Panc1 (cell line): Measurements from ENCODE around the gene BBS9. TPM values are rescaled to one million over a fixed set of nuclear protein-coding genes. Genes with fewer than 3 reads are reported as not detected.

Experiments used
- total RNA-seq: library from RNA; stranded (reverse); gene quantifications from one replicate; pipeline ENCODE4 v1.2.1, GENCODE V29; 2021; ENCODE audit not compliant: unreplicated experiment

The BBS9 gene
- total RNA-seq, 1 experiment from 2014 or later: 6.9 TPM

Other genes starting within 250 kb of the BBS9 start
- gene KBTBD2, start 237.8 kb upstream of the BBS9 start, total RNA-seq: 36.8 TPM
- 183 TPM for gene FKBP9, start 172.1 kb upstream of the BBS9 start, total RNA-seq
- 29.1 TPM for gene NT5C3A, start 66.8 kb upstream of the BBS9 start, total RNA-seq
- 22.1 TPM for gene RP9, start 20.2 kb upstream of the BBS9 start, total RNA-seq